Activated CD4-positive, CD25-positive, alpha-beta regulatory T cell (primary cell): ENCODE results near the gene DNAJC18.
"Not testable (repeated sequence)": the region's sequence is repeated elsewhere in the genome, so short reads cannot be mapped to it uniquely, and the experiment has no call there.

Experiments
- DNase-seq, 4 experiments: peaks; one replicate each; lab custom pipeline; 2025; lab: John Stamatoyannopoulos, UW

The DNAJC18 gene

DNA sequence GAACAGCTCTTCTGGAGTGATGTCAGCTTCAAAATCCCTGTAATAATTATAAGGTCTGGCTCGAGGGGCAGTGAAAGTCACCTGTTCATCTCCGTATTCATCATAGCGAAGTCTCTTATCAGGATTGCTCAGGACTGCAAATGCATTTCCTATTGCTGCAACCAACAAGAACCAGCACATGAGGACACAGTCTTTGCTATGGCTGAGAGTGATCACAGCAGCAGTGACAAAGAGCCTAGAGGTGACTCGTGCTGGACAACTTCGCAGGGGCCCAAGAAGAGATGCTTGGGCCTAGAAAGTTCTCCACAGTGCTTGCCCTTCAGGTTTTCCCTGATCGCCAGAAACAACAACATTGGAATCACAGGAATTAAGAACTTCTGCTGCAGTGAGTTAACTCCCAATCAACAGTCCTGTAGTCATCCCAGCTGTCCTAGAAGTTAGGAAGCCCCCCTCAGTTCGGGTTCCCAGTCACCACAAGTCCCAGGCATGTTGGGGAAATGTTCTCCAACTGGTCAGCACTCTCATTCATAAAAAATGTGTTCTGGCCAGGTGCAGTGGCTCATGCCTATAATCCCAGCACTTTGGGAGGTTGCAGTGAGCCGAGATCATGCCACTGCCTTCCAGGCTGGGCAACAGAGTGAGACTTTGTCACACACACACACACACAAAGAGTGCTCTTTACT is 13.0 kb downstream of the DNAJC18 start:
- DNase-seq, result no peak

DNA sequence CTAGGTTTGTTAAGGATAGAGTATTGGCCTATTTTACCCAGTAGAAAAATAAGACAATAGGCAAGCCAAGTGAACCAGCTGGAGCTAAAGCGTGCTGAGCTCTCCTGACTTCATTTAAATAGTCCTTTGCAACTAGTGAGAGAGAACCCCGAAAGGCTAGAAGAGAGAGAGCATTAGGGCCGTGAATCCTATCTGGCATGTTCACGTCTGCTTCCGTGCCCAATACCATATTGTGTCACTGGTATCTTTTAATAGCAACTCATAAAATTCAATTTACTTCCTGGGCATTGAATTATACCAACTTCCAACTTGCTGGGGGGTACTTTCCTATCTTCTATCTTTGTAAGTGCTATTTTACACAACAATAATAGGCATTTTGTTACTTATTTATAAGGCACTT is 13.8 kb downstream of the DNAJC18 start:
- no peak for DNase-seq

- peak in 2 of 4 experiments; percentile 12 to 16 for DNase-seq
These were observed 16.9 kb downstream of the DNAJC18 start for GRCh38 chr5:139422307-139422893.

- DNase-seq, result no peak
These were observed 19.8 kb downstream of the DNAJC18 start for GRCh38 chr5:139419226-139420192.

- DNase-seq, result no peak
These were observed 20.5 kb downstream of the DNAJC18 start for GRCh38 chr5:139418793-139419192.

GRCh38 chr5:139417214-139417613 is 22.1 kb downstream of the DNAJC18 start:
- DNase-seq, result no peak

GRCh38 chr5:139416651-139417050 is 22.7 kb downstream of the DNAJC18 start:
- DNase-seq, result no peak

GRCh38 chr5:139415869-139416268 is 23.5 kb downstream of the DNAJC18 start:
- no peak for DNase-seq

GRCh38 chr5:139415221-139415861 is 24.0 kb downstream of the DNAJC18 start:
- DNase-seq, result peak in 1 of 4 experiments; percentile 21

- no peak for DNase-seq
These were observed 24.7 kb downstream of the DNAJC18 start for GRCh38 chr5:139414581-139415130.

DNA sequence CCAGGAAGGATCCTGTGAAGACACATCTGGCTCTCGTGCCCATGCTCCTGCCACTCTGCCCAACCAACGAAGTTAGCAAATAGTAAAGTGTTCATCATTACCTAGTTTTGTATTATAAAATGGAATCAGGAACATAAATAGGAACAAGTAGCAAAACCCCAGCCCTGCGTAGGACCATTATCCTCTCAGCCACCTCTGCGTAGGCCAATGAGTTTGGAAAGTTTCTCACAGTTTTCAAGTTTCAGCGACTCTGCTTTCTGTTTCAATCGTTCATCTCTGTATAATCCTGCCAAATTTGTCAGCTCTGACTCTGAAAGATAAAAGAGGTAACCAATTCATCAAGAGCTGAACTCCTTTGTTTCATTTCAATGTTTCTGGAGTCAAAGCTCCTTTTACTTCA is 25.4 kb downstream of the DNAJC18 start:
- DNase-seq, result no peak

GRCh38 chr5:139413153-139413552 is 26.2 kb downstream of the DNAJC18 start:
- no peak for DNase-seq

DNA sequence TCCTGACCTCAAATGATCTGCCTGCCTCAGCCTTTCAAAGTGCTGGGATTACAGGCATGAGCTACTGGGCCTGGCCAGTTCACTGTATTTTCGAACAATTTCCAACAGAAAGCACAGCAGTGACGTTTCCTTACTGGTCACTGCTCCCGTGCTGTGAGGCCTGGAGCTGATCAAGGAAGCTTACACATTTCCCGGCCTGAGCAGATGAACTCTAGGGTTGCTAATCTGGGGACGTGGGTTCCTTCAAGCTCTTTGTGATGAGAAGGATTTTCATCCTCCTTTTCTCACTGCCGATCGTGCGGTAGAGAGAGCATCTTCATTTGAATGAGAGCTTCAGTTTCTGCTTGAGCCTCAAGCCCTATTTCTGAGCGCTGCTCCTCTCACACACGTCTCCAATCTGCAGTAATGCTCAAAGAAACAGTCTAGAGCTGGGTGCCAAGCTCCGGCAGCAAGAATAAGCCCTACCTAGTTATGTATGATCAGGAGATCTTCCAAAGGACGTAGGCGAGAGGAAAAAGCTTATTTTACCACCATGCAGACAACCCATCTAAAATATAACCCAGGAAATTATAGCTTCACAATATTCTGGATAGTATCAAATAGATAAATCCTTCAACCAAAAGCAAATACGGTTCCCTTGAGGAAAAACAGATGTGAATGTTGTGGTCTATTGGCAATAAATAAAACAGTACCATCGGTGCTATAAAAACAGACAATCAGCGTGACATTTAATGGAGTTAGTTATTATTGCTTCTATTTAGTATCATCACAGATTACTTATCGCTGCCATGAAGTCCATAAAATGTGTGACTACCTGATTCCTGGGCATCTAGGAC is 28.1 kb downstream of the DNAJC18 start:
- no peak for DNase-seq

- no peak for DNase-seq
These were observed 29.0 kb downstream of the DNAJC18 start for GRCh38 chr5:139410121-139410992.

DNA sequence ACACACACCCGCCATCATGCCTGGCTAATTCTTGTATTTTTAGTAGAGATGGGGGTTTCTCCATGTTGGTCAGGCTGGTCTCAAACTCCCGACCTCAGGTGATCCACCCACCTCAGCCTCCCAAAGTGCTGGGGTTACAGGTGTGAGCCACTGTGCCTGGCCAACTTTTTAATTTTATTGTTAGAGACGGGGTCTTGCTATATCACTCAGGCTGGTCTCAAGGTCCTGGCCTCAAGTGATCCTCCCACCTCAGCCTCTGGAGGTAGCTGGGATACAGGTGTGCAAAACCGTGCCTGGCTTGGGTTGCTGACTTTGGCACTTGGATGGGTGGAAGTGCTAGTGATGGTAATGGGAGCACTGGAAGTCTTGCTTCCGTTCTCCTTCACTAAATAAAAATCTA is 30.2 kb downstream of the DNAJC18 start:
- not testable (repeated sequence) for DNase-seq

DNA sequence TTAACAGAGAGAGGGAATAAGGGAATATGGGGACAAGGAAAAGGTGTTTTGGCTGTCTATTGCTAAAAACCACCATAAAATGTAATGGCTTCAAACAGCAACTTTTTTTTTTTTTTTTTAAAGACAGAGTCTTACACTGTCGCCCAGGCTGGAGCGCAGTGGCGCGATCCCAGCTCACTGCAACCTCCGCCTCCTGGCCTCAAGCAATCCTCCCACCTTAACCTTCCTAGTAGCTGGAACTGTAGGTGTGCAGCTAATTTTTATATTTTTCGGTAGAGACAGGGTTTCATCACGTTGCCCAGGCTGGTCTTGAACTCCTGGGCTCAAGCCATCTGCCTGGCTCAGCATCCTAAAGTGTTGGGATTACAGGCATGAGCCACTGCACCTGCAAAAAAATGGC is 31.1 kb downstream of the DNAJC18 start:
- no peak for DNase-seq

DNA sequence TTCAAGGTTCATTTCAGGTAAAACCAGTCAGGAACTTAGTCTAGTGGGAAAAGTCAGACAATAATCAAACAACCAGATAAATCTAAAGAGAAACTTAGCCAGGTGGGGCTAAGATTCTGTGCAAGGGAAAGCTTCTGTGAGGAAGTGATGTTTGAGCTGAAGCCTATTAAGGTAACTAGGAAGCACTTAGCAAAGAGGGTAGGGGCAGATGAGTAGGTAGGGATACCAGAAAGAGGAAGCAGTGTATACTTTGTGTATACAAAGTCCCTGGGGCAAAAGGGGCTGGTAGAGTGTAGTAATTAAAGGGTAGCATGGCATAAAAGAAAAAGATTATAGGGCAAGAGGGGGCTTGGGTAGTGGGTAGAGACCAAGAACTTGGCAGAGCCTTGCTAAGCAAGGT is 31.8 kb downstream of the DNAJC18 start:
- no peak for DNase-seq

DNA sequence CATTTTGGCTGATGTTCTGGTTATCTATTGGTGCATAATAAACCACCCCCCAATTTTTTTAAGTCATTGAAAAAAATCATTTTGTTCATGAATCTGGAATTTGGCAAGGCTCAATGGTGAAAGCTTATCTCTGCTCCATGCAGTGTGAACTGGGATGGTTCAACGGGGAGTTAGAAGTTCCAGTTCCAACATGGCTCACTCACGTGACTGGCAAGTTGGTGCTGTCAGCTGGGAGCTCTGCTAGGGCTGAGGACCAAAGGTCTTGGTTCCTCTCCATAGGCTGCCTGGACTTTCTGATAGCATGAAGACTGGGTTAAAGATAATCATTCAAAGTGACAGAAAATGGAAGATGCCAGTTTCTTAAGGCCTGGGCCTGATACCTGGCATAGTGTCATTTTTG is 32.4 kb downstream of the DNAJC18 start:
- DNase-seq, result no peak

DNA sequence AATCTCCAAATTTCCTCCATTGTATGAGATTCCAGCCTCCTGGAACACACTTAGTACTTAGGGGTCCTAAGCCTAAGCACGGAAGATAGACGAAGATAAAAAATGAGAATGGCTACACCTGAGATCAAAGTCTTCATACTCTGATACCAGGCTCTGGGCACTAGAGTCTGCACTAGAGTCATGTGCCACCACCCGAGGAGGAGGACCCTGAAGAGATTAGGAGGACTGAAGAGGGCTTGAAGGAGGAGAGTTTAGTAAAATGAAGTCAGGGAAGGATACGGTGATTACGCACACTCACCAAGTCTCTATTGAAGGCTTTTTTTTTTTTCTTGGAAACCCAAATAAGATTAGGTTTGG is 34.9 kb downstream of the DNAJC18 start:
- DNase-seq, result no peak
